Activated B cell treated with CpG ODN at 0.5 μM for 24 hours (primary cell): ENCODE results near the gene EMILIN2. TPM values are rescaled to one million over a fixed set of nuclear protein-coding genes. Genes with fewer than 3 reads are reported as not detected.

Experiments
- ATAC-seq: fragments of 200-7000 bp; cut with Tn5 transposase; one replicate; pipeline ENCODE4 v1.10.0; 2021; ENCODE audit warnings: low read depth, mild to moderate bottlenecking, moderate library complexity
- CTCF ChIA-PET: fragments of 350-600 bp; sonication (Branson Sonifier 250); formaldehyde crosslinking; loops from one replicate; lab custom pipeline; 2021; ENCODE audit warnings: antibody characterized with exemption; lab: Charles Lee
- POLR2A ChIA-PET: fragments of 350-600 bp; sonication (Branson Sonifier 250); formaldehyde crosslinking; loops from one replicate; lab custom pipeline; 2021; ENCODE audit warnings: antibody characterized with exemption; lab: Charles Lee
- DNase-seq: peaks from one replicate; pipeline ENCODE4 v3.0.0; 2022
- H3K27ac Mint-ChIP-seq: one replicate; pipeline ENCODE4 v1.8.0; 2020; ENCODE audit warnings: mixed read lengths
- H3K27me3 Mint-ChIP-seq: one replicate; pipeline ENCODE4 v1.8.0; 2021; ENCODE audit warnings: mixed read lengths
- H3K36me3 Mint-ChIP-seq: one replicate; pipeline ENCODE4 v1.8.0; 2021; ENCODE audit warnings: low read depth, mixed read lengths
- H3K4me1 Mint-ChIP-seq: one replicate; pipeline ENCODE4 v1.8.0; 2021; ENCODE audit warnings: mixed read lengths
- H3K4me3 Mint-ChIP-seq: one replicate; pipeline ENCODE4 v1.8.0; 2020; ENCODE audit warnings: mild to moderate bottlenecking, mixed read lengths
- H3K9me3 Mint-ChIP-seq: one replicate; pipeline ENCODE4 v1.8.0; 2020; ENCODE audit warnings: mixed read lengths
- intact Hi-C: fragments of 100-400 bp; cut with micrococcal nuclease; formaldehyde crosslinking; loops from one replicate; pipeline ENCODE4 v1.15.1; 2024
- total RNA-seq: library from RNA; stranded (reverse); gene quantifications from 2 replicates; pipeline ENCODE4 v1.2.3, GENCODE V29; 2022
- TF ChIP-seq, protein P1 (sequence below): fragments of 200-600 bp; IDR thresholded peaks from one replicate; pipeline ENCODE4 v1.8.0; 2022; ENCODE audit warnings: antibody characterized with exemption, mild to moderate bottlenecking

Gene EMILIN2
- total RNA-seq, 1 donor from 2014 or later, result 80.9 TPM

DNA sequence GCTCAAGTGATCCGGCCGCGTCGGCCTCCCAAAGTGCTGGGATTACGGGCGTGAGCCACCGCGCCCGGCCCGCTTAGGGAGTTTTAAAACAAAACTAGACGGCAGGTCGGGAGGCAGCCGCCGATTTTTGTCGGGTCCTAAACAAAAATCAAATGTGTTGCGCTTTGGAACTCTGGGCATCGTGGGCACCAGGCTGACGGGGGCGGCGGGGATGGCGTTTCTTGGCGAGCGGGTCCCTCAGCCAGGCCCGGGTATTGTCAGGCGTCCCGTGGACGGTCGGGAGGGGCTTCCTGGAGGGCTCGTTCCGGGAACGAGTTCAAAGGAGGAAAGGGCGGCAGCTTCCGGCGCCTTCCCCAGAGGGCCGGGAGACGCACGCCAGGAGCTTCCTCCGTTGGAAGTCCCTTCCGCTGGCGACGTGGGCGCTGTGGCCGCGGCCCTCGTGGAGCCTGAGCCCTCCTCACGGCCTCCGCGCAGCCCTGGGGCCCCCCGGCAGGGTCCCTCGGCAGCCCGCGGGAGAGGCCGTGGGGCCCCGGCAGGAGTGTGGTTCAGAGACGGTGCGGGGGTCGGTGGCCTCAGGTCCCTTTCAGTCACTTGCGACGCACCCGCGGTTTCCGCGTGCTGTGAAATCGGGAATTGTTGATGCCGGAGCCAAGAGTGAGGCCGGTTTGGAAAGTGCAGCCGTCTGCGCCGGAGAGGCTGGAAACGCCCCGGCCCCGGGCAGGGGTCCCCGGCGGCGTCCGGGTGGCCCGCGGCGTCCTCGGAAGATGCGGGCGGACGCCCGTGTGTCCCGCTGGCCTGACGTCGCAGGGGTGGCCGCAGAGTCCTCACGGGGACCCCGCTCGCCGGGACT, 59.3 kb downstream of the EMILIN2 start:
- no peaks in the 10 kb centered on the region for H3K27me3 Mint-ChIP-seq
- H3K4me3 Mint-ChIP-seq, result peak overlapping the region; percentile 77
- DNase-seq, result peak; percentile 34
- ChIA-PET POLR2A (interaction anchor here (0.6 kb wide), 1 partner anchor 154 kb away, joined by 9 read pairs; no protein-coding TSS in a partner anchor), CTCF (no interaction called here)
- H3K27ac Mint-ChIP-seq, result peak overlapping the region; percentile 53
- peaks cover 17% of the 10 kb centered on the region for H3K4me1 Mint-ChIP-seq
- intact Hi-C loops, result loop anchor here (5.0 kb wide), 3 partner anchors 59 to 139 kb away; partner anchors contain the start of gene EMILIN2
- ATAC-seq, result peak; percentile 49
- peaks cover 30% of the 10 kb centered on the region for H3K36me3 Mint-ChIP-seq
- no peaks in the 10 kb centered on the region for H3K9me3 Mint-ChIP-seq
- TF ChIP-seq, protein P1, sequence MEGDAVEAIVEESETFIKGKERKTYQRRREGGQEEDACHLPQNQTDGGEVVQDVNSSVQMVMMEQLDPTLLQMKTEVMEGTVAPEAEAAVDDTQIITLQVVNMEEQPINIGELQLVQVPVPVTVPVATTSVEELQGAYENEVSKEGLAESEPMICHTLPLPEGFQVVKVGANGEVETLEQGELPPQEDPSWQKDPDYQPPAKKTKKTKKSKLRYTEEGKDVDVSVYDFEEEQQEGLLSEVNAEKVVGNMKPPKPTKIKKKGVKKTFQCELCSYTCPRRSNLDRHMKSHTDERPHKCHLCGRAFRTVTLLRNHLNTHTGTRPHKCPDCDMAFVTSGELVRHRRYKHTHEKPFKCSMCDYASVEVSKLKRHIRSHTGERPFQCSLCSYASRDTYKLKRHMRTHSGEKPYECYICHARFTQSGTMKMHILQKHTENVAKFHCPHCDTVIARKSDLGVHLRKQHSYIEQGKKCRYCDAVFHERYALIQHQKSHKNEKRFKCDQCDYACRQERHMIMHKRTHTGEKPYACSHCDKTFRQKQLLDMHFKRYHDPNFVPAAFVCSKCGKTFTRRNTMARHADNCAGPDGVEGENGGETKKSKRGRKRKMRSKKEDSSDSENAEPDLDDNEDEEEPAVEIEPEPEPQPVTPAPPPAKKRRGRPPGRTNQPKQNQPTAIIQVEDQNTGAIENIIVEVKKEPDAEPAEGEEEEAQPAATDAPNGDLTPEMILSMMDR, result no peak

- no peaks in the 10 kb centered on the region for H3K9me3 Mint-ChIP-seq
- intact Hi-C loops, result loop anchor here (5.0 kb wide), 3 partner anchors 60 to 140 kb away; partner anchors contain the start of gene EMILIN2
- POLR2A ChIA-PET, result interaction anchor here (0.5 kb wide), 1 partner anchor 53 kb away, joined by 3 read pairs; no protein-coding TSS in a partner anchor
- H3K4me3 Mint-ChIP-seq, result peak overlapping the region; percentile 71
- DNase-seq (peak; percentile 48), ATAC-seq (peak; percentile 70)
- peaks cover 17% of the 10 kb centered on the region for H3K4me1 Mint-ChIP-seq
- H3K36me3 Mint-ChIP-seq, result peaks cover 36% of the 10 kb centered on the region
- CTCF ChIA-PET, result interaction anchor here (1.2 kb wide), 1 partner anchor 137 kb away, joined by 4 read pairs; no protein-coding TSS in a partner anchor
- no peaks in the 10 kb centered on the region for H3K27me3 Mint-ChIP-seq
- H3K27ac Mint-ChIP-seq, result peak overlapping the region; percentile 8
- TF ChIP-seq, protein P1, result no peak
Observed at GRCh38 chr18:2906704-2907549, 60.1 kb downstream of the EMILIN2 start.

DNA sequence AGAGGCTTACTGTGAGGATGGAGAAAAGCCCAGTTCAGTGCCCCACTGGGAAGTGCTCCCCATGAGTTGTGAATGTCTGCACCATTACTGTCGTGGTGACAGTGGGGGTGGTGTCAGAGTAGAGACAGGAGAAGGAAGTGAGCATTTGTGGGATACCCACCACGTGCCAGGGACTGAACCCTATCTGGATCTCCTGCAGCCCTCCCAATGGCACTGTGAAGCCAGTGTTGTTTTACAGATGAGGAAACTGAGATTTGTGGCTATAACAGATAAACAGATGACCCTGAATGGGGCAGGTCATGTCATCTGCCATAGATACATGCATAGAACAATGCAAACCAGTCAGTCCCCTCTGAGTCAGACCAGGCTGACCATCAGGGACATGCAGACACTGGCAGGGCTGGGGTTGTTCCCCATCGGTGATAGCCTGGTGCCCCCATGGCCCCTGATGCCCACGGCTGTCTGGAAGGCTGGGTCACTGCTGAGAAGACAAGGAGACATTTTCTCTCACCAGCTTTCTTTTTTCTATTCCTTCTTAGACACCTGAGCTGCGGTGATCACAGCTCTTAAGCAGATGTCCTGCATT, 60.8 kb downstream of the EMILIN2 start:
- DNase-seq (no peak), ATAC-seq (no peak)
- CTCF ChIA-PET, result interaction anchor here (1.2 kb wide), 1 partner anchor 138 kb away, joined by 4 read pairs; no protein-coding TSS in a partner anchor
- peaks cover 38% of the 10 kb centered on the region for H3K36me3 Mint-ChIP-seq
- peak overlapping the region; percentile 71 for H3K4me3 Mint-ChIP-seq
- no peaks in the 10 kb centered on the region for H3K27me3 Mint-ChIP-seq
- intact Hi-C loops, result loop anchor here (5.0 kb wide), 3 partner anchors 60 to 140 kb away; partner anchors contain the start of gene EMILIN2
- H3K9me3 Mint-ChIP-seq, result no peaks in the 10 kb centered on the region
- peaks cover 17% of the 10 kb centered on the region for H3K4me1 Mint-ChIP-seq
- TF ChIP-seq, protein P1, result no peak
- H3K27ac Mint-ChIP-seq, result no peak overlapping the region
- POLR2A ChIA-PET, result no interaction called here

- no peaks in the 10 kb centered on the region for H3K9me3 Mint-ChIP-seq
- peaks cover 19% of the 10 kb centered on the region for H3K4me1 Mint-ChIP-seq
- intact Hi-C loops, result loop anchor here (5.0 kb wide), 3 partner anchors 61 to 141 kb away; partner anchors contain the start of gene EMILIN2
- H3K4me3 Mint-ChIP-seq, result peak overlapping the region; percentile 45
- no peaks in the 10 kb centered on the region for H3K27me3 Mint-ChIP-seq
- peak overlapping the region; percentile 18 for H3K27ac Mint-ChIP-seq
- peaks cover 43% of the 10 kb centered on the region for H3K36me3 Mint-ChIP-seq
- ATAC-seq (no peak), DNase-seq (no peak)
- CTCF ChIA-PET, result interaction anchor here (1.2 kb wide), 1 partner anchor 139 kb away, joined by 4 read pairs; no protein-coding TSS in a partner anchor
- POLR2A ChIA-PET, result interaction anchor here (1.2 kb wide), 1 partner anchor 9 kb away, joined by 3 read pairs; no protein-coding TSS in a partner anchor
- TF ChIP-seq, protein P1, result no peak
Observed at GRCh38 chr18:2908166-2908945, 61.5 kb downstream of the EMILIN2 start.
